ENCODE data around the gene GUCY1A2.

- TF ChIP-seq CTCF (conservative IDR thresholded peaks at IDR 0.05; ENCODE audit: low read depth, low read length) (no peak), EZH2 (IDR thresholded peaks at IDR 0.05; ENCODE audit: borderline replicate concordance, low read depth, low read length, poor library complexity, severe bottlenecking) (no peak)
Observed at GRCh38 chr11:106708348-106708747, 309.9 kb downstream of the GUCY1A2 start.
